Smooth muscle cell (in vitro differentiated cells): Measurements from ENCODE around the gene PLCB3. TPM values are rescaled to one million over a fixed set of nuclear protein-coding genes. Genes with fewer than 3 reads are reported as not detected.

Experiments
- DNase-seq: peaks from one replicate; lab custom pipeline; 2025; ENCODE audit not compliant: unreplicated experiment; lab: John Stamatoyannopoulos, UW
- H2AFZ ChIP-seq: fragments of 200-600 bp; sonication (generic); 2 replicates; pipeline ENCODE4 v1.6.0; 2016; ENCODE audit warnings: antibody characterized with exemption, low read depth, mild to moderate bottlenecking
- H3F3A ChIP-seq: fragments of 200-600 bp; sonication (generic); 2 replicates; pipeline ENCODE4 v1.6.0; 2017; ENCODE audit warnings: antibody characterized with exemption, low read depth
- H3K27ac ChIP-seq: fragments of 200-600 bp; sonication (generic); 2 replicates; pipeline ENCODE4 v1.5.1; 2016; ENCODE audit warnings: low read depth, mild to moderate bottlenecking
- H3K27me3 ChIP-seq: fragments of 200-600 bp; sonication (generic); 2 replicates; pipeline ENCODE4 v1.6.1; 2016; ENCODE audit warnings: low read depth, mild to moderate bottlenecking
- H3K36me3 ChIP-seq: fragments of 200-600 bp; sonication (generic); 2 replicates; pipeline ENCODE4 v1.5.1; 2016; ENCODE audit warnings: low read depth
- H3K4me1 ChIP-seq: fragments of 200-600 bp; sonication (generic); 2 replicates; pipeline ENCODE4 v1.5.1; 2016; ENCODE audit warnings: low read depth
- H3K4me2 ChIP-seq: fragments of 200-600 bp; sonication (generic); 2 replicates; pipeline ENCODE4 v1.6.0; 2016; ENCODE audit warnings: mild to moderate bottlenecking
- H3K4me3 ChIP-seq: fragments of 200-600 bp; sonication (generic); 2 replicates; pipeline ENCODE4 v1.5.1; 2016; ENCODE audit warnings: mild to moderate bottlenecking
- H3K79me2 ChIP-seq: fragments of 200-600 bp; sonication (generic); 2 replicates; pipeline ENCODE4 v1.6.0; 2016; ENCODE audit warnings: low read depth, mild to moderate bottlenecking
- H3K9ac ChIP-seq: fragments of 200-600 bp; sonication (generic); 2 replicates; pipeline ENCODE4 v1.6.0; 2016; ENCODE audit warnings: low read depth
- H3K9me3 ChIP-seq: fragments of 200-600 bp; sonication (generic); replicated peaks from 2 replicates; pipeline ENCODE4 v1.5.1; 2016; ENCODE audit warnings: low read depth
- H4K20me1 ChIP-seq: fragments of 200-600 bp; sonication (generic); 2 replicates; pipeline ENCODE4 v1.6.0; 2016; ENCODE audit warnings: low read depth
- WGBS: methylation state at CpG from one replicate; pipeline ENCODE4 v1.1.7; 2016; ENCODE audit warnings: low lambda C conversion rate; 5-methylcytosine and 5-hydroxymethylcytosine counted together
- polyA plus RNA-seq: library from polyadenylated mRNA; unstranded; fragments of >200 nt; fragmentation: Nextera tagmentation; extraction: Ambion mirVana; gene quantifications from 2 replicates; pipeline ENCODE4 v1.2.1, GENCODE V29; 2016
- total RNA-seq: library from RNA; depleted of rRNA; stranded (reverse); fragments of >200 nt; gene quantifications from 2 replicates; pipeline ENCODE4 v1.2.3, GENCODE V29; 2014
- TF ChIP-seq, protein P1 (sequence below): fragments of 200-600 bp; sonication (generic); IDR thresholded peaks from 2 replicates; pipeline ENCODE4 v1.5.1; 2017; ENCODE audit warnings: borderline replicate concordance, mild to moderate bottlenecking, antibody characterized with exemption; ENCODE audit not compliant: insufficient read depth, poor library complexity, severe bottlenecking

The PLCB3 gene
- total and polyA plus RNA-seq, 2 experiments from 2014 or later, result 15.0 to 15.6 TPM

- Histone ChIP-seq H3K9me3 (no peaks in the 10 kb centered on the region), H3K36me3 (no peaks in the 10 kb centered on the region), H2AFZ (no peak overlapping the region), H4K20me1 (peaks cover 17% of the 10 kb centered on the region), H3K9ac (no peak overlapping the region), H3K27ac (no peak overlapping the region), H3K79me2 (peaks cover 15% of the 10 kb centered on the region), H3K4me3 (no peak overlapping the region), H3K4me2 (no peak overlapping the region), H3K4me1 (peaks cover 16% of the 10 kb centered on the region), H3K27me3 (peaks cover 33% of the 10 kb centered on the region), H3F3A (no peaks in the 10 kb centered on the region)
- DNase-seq, result no peak
- WGBS, result 96% methylated on average over 33 of the region's 33 CpGs
- TF ChIP-seq, protein P1, sequence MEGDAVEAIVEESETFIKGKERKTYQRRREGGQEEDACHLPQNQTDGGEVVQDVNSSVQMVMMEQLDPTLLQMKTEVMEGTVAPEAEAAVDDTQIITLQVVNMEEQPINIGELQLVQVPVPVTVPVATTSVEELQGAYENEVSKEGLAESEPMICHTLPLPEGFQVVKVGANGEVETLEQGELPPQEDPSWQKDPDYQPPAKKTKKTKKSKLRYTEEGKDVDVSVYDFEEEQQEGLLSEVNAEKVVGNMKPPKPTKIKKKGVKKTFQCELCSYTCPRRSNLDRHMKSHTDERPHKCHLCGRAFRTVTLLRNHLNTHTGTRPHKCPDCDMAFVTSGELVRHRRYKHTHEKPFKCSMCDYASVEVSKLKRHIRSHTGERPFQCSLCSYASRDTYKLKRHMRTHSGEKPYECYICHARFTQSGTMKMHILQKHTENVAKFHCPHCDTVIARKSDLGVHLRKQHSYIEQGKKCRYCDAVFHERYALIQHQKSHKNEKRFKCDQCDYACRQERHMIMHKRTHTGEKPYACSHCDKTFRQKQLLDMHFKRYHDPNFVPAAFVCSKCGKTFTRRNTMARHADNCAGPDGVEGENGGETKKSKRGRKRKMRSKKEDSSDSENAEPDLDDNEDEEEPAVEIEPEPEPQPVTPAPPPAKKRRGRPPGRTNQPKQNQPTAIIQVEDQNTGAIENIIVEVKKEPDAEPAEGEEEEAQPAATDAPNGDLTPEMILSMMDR, result no peak
Measured at GRCh38 chr11:64287676-64288352, 36.5 kb downstream of the PLCB3 start.

DNA sequence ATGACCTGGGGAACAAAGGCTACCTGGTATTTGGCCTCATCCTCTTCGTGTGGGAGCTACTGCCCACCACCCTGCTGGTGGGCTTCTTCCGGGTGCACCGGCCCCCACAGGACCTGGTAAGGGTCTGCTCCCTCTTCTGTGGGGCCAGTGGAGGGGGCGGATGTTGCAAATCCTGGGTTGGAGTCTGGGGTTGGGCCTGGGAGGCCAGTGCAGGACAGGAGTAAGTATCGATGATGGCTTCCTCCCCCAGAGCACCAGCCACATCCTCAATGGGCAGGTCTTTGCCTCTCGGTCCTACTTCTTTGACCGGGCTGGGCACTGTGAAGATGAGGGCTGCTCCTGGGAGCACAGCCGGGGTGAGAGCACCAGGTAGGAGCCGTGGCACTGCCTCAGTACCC, 37.0 kb downstream of the PLCB3 start:
- 96% methylated on average over 9 of the region's 9 CpGs for WGBS
- Histone ChIP-seq H3K27me3 (peaks cover 38% of the 10 kb centered on the region), H3K9me3 (no peaks in the 10 kb centered on the region), H2AFZ (no peak overlapping the region), H3F3A (no peaks in the 10 kb centered on the region), H3K4me1 (peaks cover 16% of the 10 kb centered on the region), H3K9ac (no peak overlapping the region), H3K4me3 (no peak overlapping the region), H3K36me3 (no peaks in the 10 kb centered on the region), H3K4me2 (no peak overlapping the region), H4K20me1 (peaks cover 20% of the 10 kb centered on the region), H3K27ac (no peak overlapping the region), H3K79me2 (peaks cover 9% of the 10 kb centered on the region)
- TF ChIP-seq, protein P1, result no peak
- no peak for DNase-seq

DNA sequence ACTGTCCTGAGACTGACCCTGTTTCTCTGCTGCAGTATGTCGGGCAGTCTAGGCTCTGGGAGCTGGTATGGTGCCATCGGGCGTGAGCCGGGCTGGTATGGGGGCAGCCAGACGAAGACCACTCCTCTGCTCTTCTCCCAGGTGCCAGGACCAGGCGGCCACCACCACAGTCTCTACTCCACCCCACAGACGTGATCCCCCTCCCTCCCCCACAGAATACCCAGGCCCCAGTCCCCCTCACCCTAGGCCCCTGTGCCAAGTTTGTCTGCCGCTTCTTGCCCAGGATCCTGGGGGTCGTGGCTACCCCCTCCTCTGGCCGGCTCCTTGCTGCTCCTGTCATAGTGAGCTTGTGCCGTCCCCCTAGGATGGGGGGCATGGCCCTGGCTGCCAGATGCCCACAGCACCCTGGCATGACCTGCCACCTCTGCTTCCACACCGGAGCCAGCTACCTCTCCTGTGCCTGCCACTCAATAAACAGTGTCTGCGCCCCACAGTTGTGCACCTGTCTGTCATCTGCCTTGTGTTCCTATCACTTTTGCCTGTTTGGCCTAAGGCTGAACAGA, 37.8 kb downstream of the PLCB3 start:
- TF ChIP-seq, protein P1, result no peak
- no peak overlapping the region for H3K4me3 ChIP-seq
- peaks cover 46% of the 10 kb centered on the region for H3K27me3 ChIP-seq
- no peak overlapping the region for H3K27ac ChIP-seq
- no peaks in the 10 kb centered on the region for H3K9me3 ChIP-seq
- H3K79me2 ChIP-seq, result peaks cover 2% of the 10 kb centered on the region
- H3K9ac ChIP-seq, result no peak overlapping the region
- H3K36me3 ChIP-seq, result no peaks in the 10 kb centered on the region
- H3K4me1 ChIP-seq, result peaks cover 9% of the 10 kb centered on the region
- no peak overlapping the region for H2AFZ ChIP-seq
- no peak for DNase-seq
- no peaks in the 10 kb centered on the region for H3F3A ChIP-seq
- H4K20me1 ChIP-seq, result peaks cover 20% of the 10 kb centered on the region
- WGBS, result 95% methylated on average over 10 of the region's 13 CpGs
- H3K4me2 ChIP-seq, result no peak overlapping the region
